Right cardiac atrium (tissue), 5 donors: ENCODE measurements around the gene ZNF655. TPM values are rescaled to one million over a fixed set of nuclear protein-coding genes. Genes with fewer than 3 reads are reported as not detected.

Experiments used
- ATAC-seq, 2 donors: fragments of 200-7000 bp; cut with Tn5 transposase; one replicate each; pipeline versions ENCODE4 v1.8.0 to v1.9.1; 2020; ENCODE audit warnings: moderate library complexity in 2 of 2, mild to moderate bottlenecking in 1 of 2
- DNase-seq, 3 donors: peaks; one replicate each; pipeline ENCODE4 v3.0.0-alpha.2; 2020
- H3K27ac ChIP-seq: one replicate; pipeline ENCODE4 v1.5.1; 2013; ENCODE audit warnings: mild to moderate bottlenecking, low read length, control low read depth, moderate library complexity
- H3K27me3 ChIP-seq: one replicate; pipeline ENCODE4 v1.6.1; 2013; ENCODE audit not compliant: control insufficient read depth, insufficient read depth
- H3K4me1 ChIP-seq: one replicate; pipeline ENCODE4 v1.6.1; 2013; ENCODE audit warnings: low read length; ENCODE audit not compliant: control insufficient read depth, insufficient read depth
- H3K4me3 ChIP-seq: one replicate; pipeline ENCODE4 v1.5.1; 2013; ENCODE audit warnings: low read length, control low read depth
- H3K9me3 ChIP-seq: one replicate; pipeline ENCODE4 v1.6.1; 2013; ENCODE audit warnings: low read length; ENCODE audit not compliant: control insufficient read depth
- WGBS: extraction: QIAGEN DNeasy Blood & Tissue Kit; methylation state at CpG from one replicate; pipeline ENCODE4 v1.1.7; 2013; 5-methylcytosine and 5-hydroxymethylcytosine counted together
- intact Hi-C, 4 donors: fragments of 100-400 bp; cut with DNase I; formaldehyde crosslinking; loops; one replicate each; pipeline versions ENCODE4 v1.11.0 to v1.14.0; 2022 to 2023
- polyA plus RNA-seq: library from polyadenylated mRNA; stranded (reverse); fragments of 200-250 nt; gene quantifications from one replicate; pipeline ENCODE4 v1.2.3, GENCODE V29; 2013
- total RNA-seq, 4 donors: library from RNA; stranded (reverse); fragmentation: NEBNext Ultra II Directional; extraction: Animal tissue kit (Norgen Biotek cat#: 25700); gene quantifications; one replicate each; pipeline ENCODE4 v1.2.1, GENCODE V29; 2021
- donor health status: healthy with polysubstance abuse.
- donor health status: DM: no; HTN: yes; CAD: no.
- donor health status: DM: no; HTN: no; CAD: no.
- donor health status: DM: no; HTN: yes; CAD: no; lungs with severe emphysema.
- donor health status: DM: yes; HTN: yes; CAD: no.

Gene ZNF655
- total and polyA plus RNA-seq, 5 donors, result 31.5 to 45.5 (median 38.7) TPM

GRCh38 chr7:99623091-99623693 is 64.8 kb downstream of the ZNF655 start:
- no peak overlapping the region for H3K27ac ChIP-seq
- 82% methylated on average over 7 of the region's 7 CpGs for WGBS
- intact Hi-C loops, result no loop called here

GRCh38 chr7:99623702-99624447 is 65.4 kb downstream of the ZNF655 start:
- ATAC-seq, result no peak
- H3K27me3 ChIP-seq, result no peaks in the 10 kb centered on the region
- H3K4me1 ChIP-seq, result no peaks in the 10 kb centered on the region
- no peak overlapping the region for H3K4me3 ChIP-seq
- no peak for DNase-seq
- no peaks in the 10 kb centered on the region for H3K9me3 ChIP-seq
- intact Hi-C loops, result no loop called here
- WGBS, result 88% methylated on average over 9 of the region's 9 CpGs
- no peak overlapping the region for H3K27ac ChIP-seq

More at GRCh38 chr7:99623091-99623693, 64.8 kb downstream of the ZNF655 start:
- H3K27me3 ChIP-seq, result no peaks in the 10 kb centered on the region
- H3K4me3 ChIP-seq, result no peak overlapping the region
- no peak for DNase-seq
- H3K9me3 ChIP-seq, result no peaks in the 10 kb centered on the region
- H3K4me1 ChIP-seq, result no peaks in the 10 kb centered on the region
- no peak for ATAC-seq

DNA sequence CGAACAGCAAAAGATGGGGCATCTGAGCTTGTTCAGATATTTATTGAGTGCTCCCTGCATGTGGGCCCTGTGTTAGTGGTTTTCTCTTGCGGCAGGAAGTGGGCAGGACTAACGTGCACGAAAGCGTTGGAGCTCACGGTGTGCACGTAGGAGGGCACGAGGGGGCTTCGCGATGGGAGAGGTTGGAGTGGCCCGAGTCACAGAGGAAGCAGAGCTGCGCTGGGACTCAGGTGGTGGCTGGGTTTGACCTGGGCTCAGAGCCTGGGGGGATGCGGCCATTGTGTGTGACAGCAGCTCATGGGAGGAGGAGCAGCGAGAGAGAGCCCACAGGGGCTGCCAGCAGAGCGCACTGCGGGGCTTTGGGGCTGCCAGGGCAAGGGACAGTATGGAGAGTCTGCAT is 66.0 kb downstream of the ZNF655 start:
- no peak for DNase-seq
- no peaks in the 10 kb centered on the region for H3K4me1 ChIP-seq
- intact Hi-C loops, result no loop called here
- H3K27me3 ChIP-seq, result no peaks in the 10 kb centered on the region
- ATAC-seq, result peak in 1 of 2 donors; percentile 14
- 84% methylated on average over 16 of the region's 16 CpGs for WGBS
- no peak overlapping the region for H3K27ac ChIP-seq
- no peaks in the 10 kb centered on the region for H3K9me3 ChIP-seq
- no peak overlapping the region for H3K4me3 ChIP-seq

DNA sequence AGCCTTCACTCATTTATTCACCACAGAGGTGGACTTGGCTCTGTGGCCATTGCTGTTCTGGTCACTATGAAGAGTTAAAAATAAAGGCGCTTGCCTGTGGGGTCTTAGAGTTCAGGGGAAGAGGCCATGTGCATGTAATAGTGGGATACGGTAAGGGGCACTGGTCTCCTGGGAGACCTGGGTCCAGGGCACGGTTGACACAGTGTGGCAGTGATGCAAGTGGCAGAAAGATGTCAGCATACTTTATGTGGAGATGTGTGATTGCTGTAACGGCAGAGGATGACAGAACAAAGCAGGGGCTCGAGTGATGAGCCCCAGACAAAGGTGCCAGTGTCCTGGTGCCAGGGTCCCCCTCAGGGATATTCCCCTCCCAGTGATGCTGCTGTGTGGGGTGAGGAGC is 66.9 kb downstream of the ZNF655 start:
- no peaks in the 10 kb centered on the region for H3K27me3 ChIP-seq
- no peak overlapping the region for H3K4me3 ChIP-seq
- H3K9me3 ChIP-seq, result no peaks in the 10 kb centered on the region
- H3K4me1 ChIP-seq, result no peaks in the 10 kb centered on the region
- intact Hi-C loops, result loop anchor here in 1 of 4 donors (5.0 kb wide), 1 partner anchor 83 kb away; no protein-coding TSS in a partner anchor
- ATAC-seq, result no peak
- H3K27ac ChIP-seq, result no peak overlapping the region
- no peak for DNase-seq
- WGBS, result 81% methylated on average over 5 of the region's 5 CpGs

DNA sequence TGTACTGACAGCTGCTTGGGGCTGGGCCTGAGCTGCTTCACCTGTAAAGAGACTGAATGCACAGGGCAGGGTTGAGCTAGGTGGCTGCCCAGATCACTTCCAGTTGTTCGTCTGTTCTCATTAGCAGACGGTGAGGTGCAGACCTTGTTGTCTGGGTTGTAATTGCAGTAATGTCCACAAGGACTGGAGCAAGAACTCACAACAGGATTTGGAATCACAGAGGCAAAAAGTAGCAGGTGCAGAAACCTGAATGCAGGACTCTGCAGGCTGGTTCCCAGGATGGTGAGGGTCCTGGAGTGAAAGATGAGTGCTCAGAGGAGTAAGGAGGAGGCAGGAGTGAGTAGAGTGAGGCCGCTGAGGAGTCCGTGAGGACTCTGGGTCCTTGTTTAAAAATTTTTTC is 67.5 kb downstream of the ZNF655 start:
- no peak overlapping the region for H3K27ac ChIP-seq
- intact Hi-C loops, result loop anchor here in 1 of 4 donors (5.0 kb wide), 1 partner anchor 84 kb away; no protein-coding TSS in a partner anchor
- H3K4me3 ChIP-seq, result no peak overlapping the region
- no peaks in the 10 kb centered on the region for H3K27me3 ChIP-seq
- DNase-seq (no peak), ATAC-seq (no peak)
- H3K4me1 ChIP-seq, result no peaks in the 10 kb centered on the region
- H3K9me3 ChIP-seq, result no peaks in the 10 kb centered on the region
- WGBS, result 94% methylated on average over 4 of the region's 4 CpGs

Other genes with a start within 250 kb of the ZNF655 start
- gene ARPC1A, start 232.7 kb upstream of the ZNF655 start, total RNA-seq, result 100 to 1,000 TPM; 106 to 126 (median 121) TPM
- 148 TPM for gene ARPC1A, start 232.7 kb upstream of the ZNF655 start, polyA plus RNA-seq
- gene ARPC1B, start 183.9 kb upstream of the ZNF655 start, total RNA-seq, result 10 to 100 TPM; 35.5 to 65.1 (median 56.6) TPM
- 52.9 TPM for gene ARPC1B, start 183.9 kb upstream of the ZNF655 start, polyA plus RNA-seq
- 10 to 100 TPM; 85.9 to 95.9 (median 90.1) TPM for gene PDAP1, start 150.0 kb upstream of the ZNF655 start, total RNA-seq
- gene PDAP1, start 150.0 kb upstream of the ZNF655 start, polyA plus RNA-seq, result 167 TPM
- gene BUD31, start 149.7 kb upstream of the ZNF655 start, total RNA-seq, result 10 to 100 TPM; 37.8 to 53.6 (median 44.0) TPM
- gene BUD31, start 149.7 kb upstream of the ZNF655 start, polyA plus RNA-seq, result 65.1 TPM
- 1 to 10 TPM; 3.1 to 4.4 (median 3.2) TPM for gene PTCD1, start 119.8 kb upstream of the ZNF655 start, total RNA-seq
- gene PTCD1, start 119.8 kb upstream of the ZNF655 start, polyA plus RNA-seq, result 3.0 TPM
- 10 to 100 TPM; 17.3 to 21.9 (median 18.8) TPM for gene CPSF4, start 119.7 kb upstream of the ZNF655 start, total RNA-seq
- 16.2 TPM for gene CPSF4, start 119.7 kb upstream of the ZNF655 start, polyA plus RNA-seq
- gene ATP5MF, start 92.5 kb upstream of the ZNF655 start, total RNA-seq, result 100 to 1,000 TPM; 525 to 746 (median 627) TPM
- gene ATP5MF, start 92.5 kb upstream of the ZNF655 start, polyA plus RNA-seq, result 3,968 TPM
- gene ZNF789, start 85.8 kb upstream of the ZNF655 start, total RNA-seq, result 1 to 10 TPM; 3.5 to 6.4 (median 3.8) TPM
- 2.9 TPM for gene ZNF789, start 85.8 kb upstream of the ZNF655 start, polyA plus RNA-seq
- 10 to 100 TPM; 17.1 to 20.5 (median 19.7) TPM for gene ZNF394, start 58.4 kb upstream of the ZNF655 start, total RNA-seq
- gene ZNF394, start 58.4 kb upstream of the ZNF655 start, polyA plus RNA-seq, result 16.7 TPM
- gene ZKSCAN5, start 54.0 kb upstream of the ZNF655 start, total RNA-seq, result 1 to 10 TPM; 6.1 to 7.1 (median 6.3) TPM
- 3.0 TPM for gene ZKSCAN5, start 54.0 kb upstream of the ZNF655 start, polyA plus RNA-seq
- gene FAM200A, start 6.5 kb upstream of the ZNF655 start, total RNA-seq, result 1 to 10 TPM; 4.7 to 6.1 (median 5.5) TPM
- gene FAM200A, start 6.5 kb upstream of the ZNF655 start, polyA plus RNA-seq, result 6.7 TPM
- gene TMEM225B, start 39.6 kb downstream of the ZNF655 start, total RNA-seq, result under 1 TPM; 0.21 to 0.40 (median 0.37) TPM
- 0.41 TPM for gene TMEM225B, start 39.6 kb downstream of the ZNF655 start, polyA plus RNA-seq
- gene ZSCAN25, start 58.3 kb downstream of the ZNF655 start, total RNA-seq, result 1 to 10 TPM; 8.1 to 9.6 (median 8.6) TPM
- gene ZSCAN25, start 58.3 kb downstream of the ZNF655 start, polyA plus RNA-seq, result 3.8 TPM
- under 1 TPM in 1 of 4 donors, not detected in 3; 0.84 TPM for gene CYP3A5, start 121.4 kb downstream of the ZNF655 start, total RNA-seq
- gene CYP3A5, start 121.4 kb downstream of the ZNF655 start, polyA plus RNA-seq, result 0.09 TPM
- not detected for gene CYP3A7, start 176.6 kb downstream of the ZNF655 start, total RNA-seq
- not detected for gene CYP3A7, start 176.6 kb downstream of the ZNF655 start, polyA plus RNA-seq
- gene CYP3A4, start 225.5 kb downstream of the ZNF655 start, total RNA-seq, result not detected
- 0.16 TPM for gene CYP3A4, start 225.5 kb downstream of the ZNF655 start, polyA plus RNA-seq